NCI-H345 treated with DMSO at 0.1 percent for 48 hours (cell line): ENCODE results near the gene EHHADH.

Source experiments
- DNase-seq: peaks from one replicate; lab custom pipeline; 2025; ENCODE audit not compliant: unreplicated experiment; lab: John Stamatoyannopoulos, UW

The EHHADH gene

DNA sequence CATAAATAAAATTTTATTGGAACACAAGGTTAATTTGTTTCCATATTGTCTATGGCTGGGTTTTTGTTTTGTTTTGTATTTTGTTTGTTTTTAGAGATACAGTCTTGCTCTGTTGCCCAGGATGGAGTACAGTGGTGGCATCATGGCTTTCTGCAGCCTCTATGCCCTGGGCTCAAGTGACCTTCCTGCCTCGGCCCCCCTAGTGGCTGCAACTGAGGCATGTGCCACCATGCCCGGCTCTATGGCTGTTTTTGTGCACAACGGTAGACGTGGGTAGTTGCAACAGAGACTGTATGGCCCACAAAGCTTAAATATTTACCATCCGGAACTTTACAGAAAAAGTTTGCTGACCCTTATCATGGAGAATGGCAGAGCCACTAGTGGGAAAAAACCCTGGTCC is 54.2 kb downstream of the EHHADH start:
- DNase-seq: no peak

DNA sequence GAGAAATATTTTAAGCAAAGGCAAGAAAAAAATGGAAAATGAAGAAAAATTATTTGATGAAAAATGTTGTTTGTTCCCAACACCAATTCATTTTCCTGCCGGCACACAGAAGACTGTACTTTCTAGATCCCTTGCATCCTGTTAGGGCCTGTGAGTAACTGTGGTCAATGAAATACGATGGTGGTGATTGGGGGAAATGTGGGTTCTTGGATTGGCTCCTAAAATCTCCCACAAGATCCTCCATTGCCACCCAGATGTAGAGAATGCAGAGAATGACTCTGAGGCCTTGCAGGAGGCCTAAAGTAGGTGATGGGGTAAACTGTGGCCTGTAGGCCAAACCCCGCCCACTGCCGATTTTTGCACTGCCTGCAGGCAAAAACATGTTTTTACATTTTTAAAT is 54.6 kb downstream of the EHHADH start:
- no peak for DNase-seq

DNA sequence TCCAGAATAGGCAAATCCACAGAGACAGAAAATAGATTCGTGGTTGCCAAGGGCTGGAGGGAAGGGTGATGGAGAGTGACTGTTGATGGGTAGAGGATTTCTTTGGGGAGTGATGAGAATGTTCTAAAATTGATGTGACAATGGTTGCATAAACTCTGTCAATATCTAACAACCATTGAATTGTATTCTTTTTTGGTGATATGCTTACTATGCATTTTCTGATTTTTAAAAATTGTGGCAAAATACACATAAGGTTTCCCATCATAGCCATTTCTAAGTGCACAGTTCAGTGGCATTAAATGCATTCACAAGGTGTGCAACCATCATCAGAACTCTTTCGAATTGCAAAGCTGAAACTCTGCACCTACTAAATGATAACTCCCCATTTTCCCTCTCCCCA is 56.8 kb downstream of the EHHADH start:
- no peak for DNase-seq

DNA sequence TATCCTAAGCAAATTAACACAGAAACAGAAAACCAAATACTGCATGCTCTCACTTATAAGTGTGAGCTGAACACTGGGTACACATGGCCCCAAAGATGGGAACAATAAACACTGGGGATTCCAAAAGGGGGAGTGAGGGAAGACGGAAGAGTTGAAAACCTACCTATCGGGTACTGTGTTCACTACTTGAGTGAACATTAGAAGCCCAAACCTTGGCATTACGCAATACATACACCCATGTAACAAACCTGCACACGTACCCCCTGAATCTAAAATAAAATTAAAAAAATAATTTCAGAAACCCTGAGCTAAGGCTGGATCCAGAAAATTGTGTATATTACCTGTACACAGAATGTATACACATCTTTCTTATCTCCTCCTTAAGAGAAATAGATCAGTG is 58.2 kb downstream of the EHHADH start:
- no peak for DNase-seq

DNA sequence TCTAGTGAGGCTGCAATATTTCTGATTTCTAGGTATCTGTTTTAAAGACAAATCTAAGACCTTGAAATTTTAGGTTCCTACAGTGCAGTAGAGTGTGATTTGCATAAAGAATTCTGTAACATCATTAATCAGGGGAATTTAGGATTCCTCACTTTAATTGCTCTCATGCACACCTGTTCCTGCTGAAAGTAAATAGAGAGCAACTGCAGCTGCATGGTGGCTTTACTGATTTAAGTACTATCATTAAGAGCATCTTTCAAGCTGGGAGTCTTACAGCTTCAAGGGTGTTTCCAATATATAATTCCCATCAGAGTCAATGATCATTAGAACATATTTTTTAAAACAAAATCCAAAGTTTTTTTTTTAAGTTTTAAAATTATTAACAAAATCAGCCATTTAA is 65.0 kb downstream of the EHHADH start:
- peak; percentile 44 for DNase-seq

DNA sequence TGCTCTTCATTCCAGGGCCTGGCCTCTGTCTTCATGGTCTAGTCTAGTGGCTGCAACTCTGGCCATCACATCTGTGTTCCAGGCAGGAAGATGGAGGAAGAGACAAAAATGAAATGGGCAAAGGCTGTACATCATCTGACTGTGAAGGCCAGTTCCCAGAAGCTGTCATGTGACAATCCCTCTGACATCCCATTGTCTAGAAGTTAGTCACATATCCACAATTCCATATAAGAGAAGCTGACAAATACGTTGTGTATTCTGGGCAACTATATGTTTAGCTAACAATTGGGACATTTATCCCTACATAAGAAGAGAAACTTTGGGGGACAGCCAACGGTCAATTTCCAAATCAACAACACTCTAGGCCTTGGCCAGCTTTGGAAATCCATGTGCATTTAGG is 66.5 kb downstream of the EHHADH start:
- DNase-seq: no peak

DNA sequence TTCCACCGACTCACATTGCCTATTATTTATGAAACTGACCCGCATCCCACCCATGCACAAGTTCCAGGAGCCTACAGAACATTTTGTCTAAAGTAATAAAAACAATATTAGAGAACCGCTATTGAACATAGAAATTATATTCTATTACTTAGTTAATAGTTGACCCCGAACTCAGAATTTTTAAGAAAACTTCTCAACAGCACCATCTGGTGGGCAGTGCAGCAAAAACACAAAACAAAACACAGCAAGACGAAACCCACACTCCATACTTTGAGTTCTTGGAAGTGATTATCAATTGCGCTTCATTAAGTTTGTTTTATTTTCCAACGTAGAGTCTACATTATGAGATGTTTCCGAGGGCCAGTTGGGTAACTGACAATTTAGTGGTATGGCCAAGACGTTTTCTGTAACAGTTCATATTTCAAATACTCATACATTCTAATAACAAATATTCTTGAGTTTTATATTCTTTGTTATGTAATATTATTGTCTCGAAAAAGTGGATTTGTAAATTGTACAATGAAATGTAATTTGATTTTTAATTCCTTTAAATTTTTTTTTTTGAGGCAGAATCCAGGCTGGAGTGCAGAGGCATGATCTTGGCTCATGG is 77.0 kb downstream of the EHHADH start:
- peak; percentile 1 for DNase-seq

DNA sequence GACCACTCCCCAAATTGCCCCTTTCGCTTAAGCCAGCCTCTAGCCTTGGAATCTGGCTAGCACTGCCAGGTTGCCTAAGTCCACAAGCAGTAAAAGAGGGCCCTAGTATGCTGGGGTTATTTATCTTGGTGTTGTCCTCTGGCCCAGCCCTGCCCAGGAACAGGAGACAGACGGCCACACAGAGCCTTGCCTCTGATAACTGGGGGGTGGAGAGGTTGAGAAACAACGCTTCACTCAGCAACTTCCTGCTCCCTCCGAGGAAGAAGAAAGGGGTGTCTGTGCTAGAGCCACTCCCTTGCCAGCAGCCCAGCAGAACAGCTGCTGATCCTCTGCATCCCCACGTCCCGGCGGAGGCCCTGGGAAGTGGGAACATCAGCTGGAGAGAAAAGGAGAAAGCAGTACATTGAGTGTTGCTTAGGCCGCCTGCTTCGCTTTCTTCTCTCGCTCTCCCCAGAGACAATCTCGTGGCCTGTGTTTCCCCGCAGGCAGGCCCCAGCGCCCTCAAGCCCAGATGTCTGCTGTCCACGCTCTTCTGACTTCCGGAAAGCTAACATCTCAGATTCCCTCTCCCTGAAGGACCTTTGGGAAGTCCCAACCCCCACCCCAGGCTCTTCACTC is 78.4 kb downstream of the EHHADH start:
- no peak for DNase-seq

DNA sequence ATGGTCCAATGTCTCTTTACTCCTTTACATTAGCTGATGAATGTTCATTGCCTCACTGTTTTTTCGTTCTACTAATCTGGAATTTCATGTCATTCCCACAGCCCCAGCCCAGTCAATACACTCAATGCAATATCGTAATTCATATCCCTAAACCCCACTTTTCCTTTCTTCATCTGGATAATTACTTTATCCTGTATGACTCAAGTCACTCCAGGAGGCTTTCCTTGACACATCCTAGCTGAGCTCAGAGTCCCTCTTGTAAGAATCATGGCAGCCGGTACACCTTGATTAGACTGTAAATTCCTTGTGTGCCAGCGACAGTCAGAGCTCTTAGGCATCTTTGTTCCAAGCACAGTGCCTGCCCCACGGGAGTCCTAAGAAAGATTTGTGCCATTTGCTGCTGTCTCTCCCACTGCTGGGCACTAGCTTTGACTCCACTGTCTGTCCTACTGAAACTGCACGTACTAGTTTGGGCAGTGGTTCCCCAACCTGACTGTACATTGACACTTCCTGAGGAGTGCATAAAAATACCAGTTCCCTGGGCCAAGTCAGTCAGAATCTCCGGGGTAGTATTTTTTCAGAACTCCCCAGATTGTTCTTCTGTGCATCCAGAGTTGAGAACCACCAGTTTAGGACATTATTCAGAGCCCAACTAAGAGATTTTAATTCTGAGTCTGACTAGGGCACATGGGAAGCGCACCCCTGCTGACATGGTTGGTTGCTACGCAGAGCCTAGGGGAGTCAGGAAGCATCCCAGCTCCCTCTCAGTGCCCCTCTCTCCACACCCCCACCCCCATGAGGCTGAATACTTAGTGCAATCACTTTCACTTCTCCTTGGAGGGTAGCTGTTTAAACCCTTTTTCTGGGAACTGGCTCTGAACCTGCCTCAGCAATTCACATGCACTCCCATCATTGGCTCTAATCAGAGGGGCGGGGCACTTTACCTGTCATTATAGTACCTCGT is 81.5 kb downstream of the EHHADH start:
- DNase-seq: no peak

DNA sequence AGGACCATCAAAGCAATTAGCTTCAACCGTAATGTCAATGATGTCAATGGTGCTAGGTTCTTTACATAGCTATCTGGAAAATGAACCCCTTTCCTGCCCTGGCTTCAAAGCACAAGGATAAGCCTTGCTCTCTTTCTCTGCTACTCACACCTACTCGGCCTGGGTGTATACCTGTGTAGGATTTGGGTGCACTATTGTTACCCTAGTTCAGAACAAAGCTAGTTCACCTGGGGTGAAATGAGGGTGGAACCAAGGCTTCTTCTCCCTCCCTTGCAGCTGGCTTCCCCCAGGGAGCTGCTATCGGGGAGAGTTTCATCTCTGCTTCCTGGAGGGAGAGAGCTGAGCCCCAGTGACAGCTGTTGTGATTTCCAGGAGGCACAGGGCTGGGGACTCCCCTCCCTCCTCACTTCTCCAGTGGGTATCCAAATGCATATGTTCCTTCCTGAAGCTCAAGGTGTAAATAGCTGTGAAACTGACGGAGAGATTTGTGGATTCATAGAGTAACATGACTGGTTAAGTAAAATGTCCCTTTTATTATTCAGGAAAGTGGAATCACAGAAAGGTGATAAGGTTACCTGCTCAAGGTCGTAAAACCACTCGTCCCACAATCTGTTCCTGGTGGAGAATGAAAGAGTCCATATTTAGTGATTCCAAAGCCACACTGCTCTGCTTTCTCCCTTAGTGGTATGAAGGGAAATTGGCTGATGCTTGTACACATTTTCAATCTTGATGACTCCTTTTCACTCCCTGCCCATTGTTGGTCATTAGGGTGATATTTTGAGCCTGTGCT is 89.2 kb downstream of the EHHADH start:
- DNase-seq: no peak

DNA sequence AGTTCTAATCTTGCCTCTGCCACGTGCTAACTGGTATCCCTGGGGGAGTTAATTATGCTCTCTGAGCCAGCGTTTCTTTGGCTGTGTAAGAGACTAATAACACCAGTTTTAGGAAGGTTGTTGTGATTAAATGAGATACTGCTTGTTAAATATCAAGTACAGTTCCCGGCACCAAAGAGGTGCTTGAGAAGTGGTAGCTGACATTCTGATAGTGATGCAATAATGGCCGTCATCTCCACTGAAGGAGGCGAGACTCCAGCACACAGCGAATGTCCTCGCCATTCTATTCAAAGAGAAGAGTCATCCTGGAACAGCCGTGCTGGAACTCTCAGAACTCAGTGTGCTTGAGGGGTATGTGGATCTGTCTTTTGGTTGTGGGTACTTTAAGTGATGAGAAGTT is 91.2 kb downstream of the EHHADH start:
- DNase-seq: no peak

DNA sequence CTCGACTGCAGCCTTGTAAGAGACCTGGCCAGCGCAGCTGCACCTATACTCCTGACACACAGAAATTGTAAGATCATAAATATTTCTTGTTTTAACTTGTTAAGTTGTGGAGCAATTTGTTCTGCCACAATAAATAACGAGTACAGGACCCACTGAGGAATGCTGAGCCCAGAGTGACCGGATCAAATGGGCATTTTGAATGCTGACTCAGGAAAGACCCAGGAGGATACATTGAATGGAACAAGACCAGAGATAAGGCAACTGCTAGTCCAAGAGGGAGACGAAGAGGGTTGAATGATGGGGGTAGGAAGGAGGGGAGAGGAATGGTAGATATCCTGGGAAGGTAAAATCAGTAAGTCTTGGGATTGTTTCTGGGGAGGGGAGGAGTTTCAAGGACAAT is 92.1 kb downstream of the EHHADH start:
- DNase-seq: no peak

DNA sequence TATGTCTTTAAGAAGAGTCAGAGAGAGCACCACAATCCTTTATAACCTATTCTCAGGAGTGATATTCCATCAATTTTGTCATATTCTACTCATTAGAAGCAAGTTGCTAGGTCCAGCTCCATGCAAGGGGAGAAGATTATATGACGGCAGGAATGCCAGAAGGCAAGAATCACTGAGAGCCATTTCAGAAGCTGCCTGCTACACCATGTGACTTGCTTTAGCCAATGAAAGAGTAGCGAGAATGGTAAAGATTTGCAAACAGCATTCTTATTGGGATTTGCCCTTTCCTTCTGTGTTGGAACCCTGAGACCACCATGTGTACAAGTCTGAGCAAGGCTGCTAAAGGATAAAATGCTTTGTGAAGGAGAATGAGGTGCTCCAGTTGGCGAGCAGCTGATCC is 96.5 kb downstream of the EHHADH start:
- no peak for DNase-seq

DNA sequence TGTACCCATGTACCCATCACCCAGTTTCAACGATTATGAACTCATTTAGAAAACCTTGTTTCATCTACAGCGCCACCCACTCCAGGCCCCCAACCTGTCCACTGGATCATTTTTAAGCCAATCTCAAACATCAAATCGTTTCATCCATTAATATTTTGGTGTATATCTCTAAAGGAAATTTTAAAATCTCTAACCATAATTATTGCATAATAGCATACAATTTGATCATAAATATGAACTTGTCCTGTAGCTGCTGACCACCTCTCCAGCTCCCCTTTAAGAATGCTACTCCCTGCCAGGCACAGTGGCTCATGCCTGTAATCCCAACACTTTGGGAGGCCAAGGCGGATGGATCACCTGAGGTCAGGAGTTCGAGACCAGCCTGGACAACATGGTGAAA is 98.2 kb downstream of the EHHADH start:
- no peak for DNase-seq

DNA sequence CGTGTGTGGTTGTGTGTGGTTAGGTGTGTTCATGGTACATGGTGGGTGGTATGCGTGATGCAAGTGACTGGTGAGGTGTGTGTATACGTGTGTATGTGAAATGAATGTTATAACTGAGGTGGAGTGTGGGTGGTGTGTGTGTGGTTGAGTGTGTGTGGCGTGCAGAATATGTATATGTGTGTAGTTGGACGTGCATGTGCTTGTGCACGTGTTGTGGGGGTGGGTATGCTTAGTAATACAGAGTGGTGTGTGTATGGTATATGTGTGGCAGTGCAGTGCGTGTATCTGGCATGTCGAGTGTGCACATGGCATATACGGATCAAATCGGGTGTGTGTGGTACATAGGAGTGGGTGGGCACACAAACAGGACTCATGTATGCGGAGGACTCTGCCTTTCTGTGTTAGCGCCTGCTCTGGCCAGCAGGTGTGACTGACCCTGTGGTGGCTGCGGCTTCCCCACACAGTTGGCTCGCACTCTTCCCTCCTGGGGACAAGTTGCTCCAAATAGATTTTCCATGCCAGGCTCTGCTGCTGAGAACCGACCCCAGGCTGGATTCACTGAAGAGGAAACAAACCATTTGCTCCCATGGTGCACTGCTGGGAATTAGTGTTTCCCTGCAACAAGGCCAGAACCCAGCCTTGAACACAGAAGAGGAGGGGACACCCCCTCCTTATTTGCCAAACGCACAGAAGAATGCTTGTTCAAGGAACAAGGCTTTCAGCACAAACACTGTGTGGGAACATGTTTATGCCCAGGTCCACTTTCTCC is 99.8 kb downstream of the EHHADH start:
- no peak for DNase-seq

DNA sequence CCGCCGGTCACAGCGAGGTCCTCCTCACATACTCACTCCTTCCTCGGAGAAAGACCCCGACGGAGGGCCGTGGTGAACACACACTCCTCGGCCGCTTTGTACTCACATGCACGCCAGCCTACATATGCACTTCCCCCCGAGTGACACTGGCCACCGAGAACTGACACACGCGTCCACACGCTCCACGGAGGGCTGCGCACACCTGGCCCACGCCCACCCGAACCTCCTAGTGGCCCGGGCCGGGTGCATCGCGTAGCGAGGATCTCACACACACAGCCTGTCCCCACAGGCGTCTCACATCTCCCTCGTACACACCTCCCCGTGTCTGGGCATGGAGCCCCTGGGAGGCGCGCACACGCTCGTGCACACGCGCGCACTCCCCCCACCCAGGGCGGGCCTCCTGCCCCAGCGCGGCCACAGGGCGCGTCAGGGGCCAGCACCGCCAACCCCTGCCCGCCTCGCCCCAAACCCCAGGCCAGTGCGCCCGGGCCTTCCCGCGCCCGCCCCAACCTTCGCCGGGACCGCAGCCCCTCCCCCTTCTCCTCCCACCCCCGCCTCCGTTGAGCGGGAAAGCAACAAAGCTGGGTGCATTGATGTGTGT is 100.6 kb downstream of the EHHADH start:
- peak; percentile 33 for DNase-seq

DNA sequence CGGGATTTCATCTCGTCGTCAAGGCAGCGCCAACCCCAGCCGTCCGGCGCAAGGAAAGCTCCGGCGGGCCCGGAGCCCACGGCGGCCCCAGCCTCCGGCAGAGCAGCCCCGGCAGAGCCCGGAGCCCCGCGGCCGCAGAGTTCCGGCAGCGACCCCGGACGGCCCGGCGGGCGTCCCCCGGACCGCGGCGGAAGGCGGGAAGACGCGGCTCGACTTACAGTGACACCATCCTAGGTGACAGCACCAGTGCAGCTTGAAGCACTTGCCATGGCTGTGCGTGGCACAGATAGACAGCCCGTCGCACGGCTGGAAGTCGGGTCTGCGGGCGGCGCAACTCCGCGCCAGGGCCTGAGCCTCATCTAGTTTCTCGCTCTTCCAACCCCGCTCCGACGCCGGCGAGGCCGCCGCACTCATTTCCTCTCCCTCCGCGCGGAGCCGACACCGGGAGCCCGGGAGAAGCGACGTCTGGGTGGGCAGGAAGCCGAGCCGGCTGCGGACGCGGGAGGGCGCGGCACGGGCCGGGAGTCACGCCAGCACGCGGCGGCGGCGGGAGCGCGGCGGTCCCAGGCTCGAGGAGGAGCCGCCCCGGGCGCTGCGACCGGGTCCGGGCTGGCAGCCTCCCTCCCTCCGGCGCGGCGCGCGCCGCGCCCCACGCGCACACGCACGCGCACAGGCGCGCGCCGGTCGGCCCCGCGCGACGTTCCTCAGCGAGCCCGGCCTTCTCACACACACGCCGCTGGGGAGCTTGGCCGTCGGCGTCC is 101.3 kb downstream of the EHHADH start, which contains the start of gene C3orf70:
C3orf70 (minus strand) TSS at position 651 of the 761 bp plus-strand sequence; CDS start at position 414, 237 bp downstream.
- peak; percentile 55 for DNase-seq

DNA sequence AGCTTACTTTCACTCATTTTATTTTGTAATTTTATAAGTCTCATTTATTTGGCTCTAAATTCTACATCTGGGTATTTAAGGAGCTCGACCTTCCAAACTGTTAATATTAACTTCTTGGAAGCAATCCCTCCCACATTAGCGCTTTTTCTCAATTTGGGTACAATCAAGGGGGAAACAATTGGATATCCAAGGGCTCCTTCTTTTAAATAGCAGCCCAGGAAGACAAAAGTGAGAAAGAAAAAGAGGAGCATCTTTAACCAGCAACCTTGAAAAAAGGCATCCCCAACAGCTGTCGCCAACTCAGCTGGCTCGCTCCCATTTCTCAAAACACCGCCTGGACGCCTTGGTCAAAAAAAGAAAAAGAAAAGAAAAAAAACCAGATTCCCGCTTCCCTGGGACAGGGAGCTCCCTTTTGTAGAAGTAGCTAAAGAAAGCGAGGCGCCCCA is 101.9 kb downstream of the EHHADH start:
- no peak for DNase-seq
